Fibroblast of the aortic adventitia (primary cell): Measurements from ENCODE around the gene KIAA1217. TPM values are rescaled to one million over a fixed set of nuclear protein-coding genes. Genes with fewer than 3 reads are reported as not detected.

Experiments
- DNase-seq: peaks from one replicate; pipeline ENCODE4 v3.0.0-alpha.2; 2010; ENCODE audit warnings: low read depth
- H3K4me3 ChIP-seq: 2 replicates; pipeline ENCODE4 v1.5.1; 2011; ENCODE audit warnings: low read depth, mild to moderate bottlenecking, control low read depth, low read length, moderate library complexity
- CTCF ChIP-seq: IDR thresholded peaks from 2 replicates; pipeline ENCODE4 v1.5.1; 2011; ENCODE audit warnings: mild to moderate bottlenecking, low read length, control low read depth, inconsistent platforms; ENCODE audit not compliant: insufficient read depth
- total RNA-seq: library from RNA; depleted of rRNA; stranded (reverse); fragments of >200 nt; gene quantifications from 2 replicates; pipeline ENCODE4 v1.2.3, GENCODE V29; 2012; ENCODE audit warnings: low replicate concordance

Gene KIAA1217
- total RNA-seq, 1 donor, result 12.5 TPM

DNA sequence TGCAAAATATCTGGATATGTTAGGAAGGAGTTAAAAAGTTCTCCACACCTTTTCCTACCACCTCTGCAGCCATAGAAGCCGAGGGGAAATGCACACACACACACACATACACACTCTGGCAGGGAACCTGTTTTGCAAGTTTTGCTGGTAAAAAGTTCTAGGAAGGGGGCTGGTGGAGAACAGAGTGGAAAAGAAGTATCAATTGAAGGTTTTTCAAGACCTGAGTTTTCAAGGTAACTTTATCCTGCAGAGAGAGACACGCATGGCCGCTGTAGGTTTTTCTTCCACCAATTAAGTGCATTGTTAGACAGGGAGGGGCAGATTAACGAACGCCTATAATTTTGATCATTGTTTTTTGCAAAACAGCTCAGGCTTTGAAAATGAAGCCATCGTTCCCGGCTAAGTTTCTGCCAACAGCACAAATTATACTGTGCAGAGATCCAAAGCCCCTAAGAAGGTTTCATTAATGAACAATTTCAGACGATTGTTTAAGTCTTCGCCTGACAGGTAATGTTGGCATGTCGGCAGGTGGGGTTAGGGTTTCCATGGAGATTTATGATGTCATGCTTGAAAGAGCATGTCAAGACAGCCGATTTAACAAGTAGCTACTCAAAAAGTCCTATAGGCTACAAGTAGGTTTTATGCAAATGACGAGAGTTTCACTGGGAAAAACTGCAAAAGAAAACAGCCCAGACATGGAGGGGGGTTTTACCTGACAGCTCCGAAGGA lies 29.7 kb downstream of the KIAA1217 start:
- no peak for TF ChIP-seq CTCF
- no peak overlapping the region for H3K4me3 ChIP-seq
- no peak for DNase-seq

DNA sequence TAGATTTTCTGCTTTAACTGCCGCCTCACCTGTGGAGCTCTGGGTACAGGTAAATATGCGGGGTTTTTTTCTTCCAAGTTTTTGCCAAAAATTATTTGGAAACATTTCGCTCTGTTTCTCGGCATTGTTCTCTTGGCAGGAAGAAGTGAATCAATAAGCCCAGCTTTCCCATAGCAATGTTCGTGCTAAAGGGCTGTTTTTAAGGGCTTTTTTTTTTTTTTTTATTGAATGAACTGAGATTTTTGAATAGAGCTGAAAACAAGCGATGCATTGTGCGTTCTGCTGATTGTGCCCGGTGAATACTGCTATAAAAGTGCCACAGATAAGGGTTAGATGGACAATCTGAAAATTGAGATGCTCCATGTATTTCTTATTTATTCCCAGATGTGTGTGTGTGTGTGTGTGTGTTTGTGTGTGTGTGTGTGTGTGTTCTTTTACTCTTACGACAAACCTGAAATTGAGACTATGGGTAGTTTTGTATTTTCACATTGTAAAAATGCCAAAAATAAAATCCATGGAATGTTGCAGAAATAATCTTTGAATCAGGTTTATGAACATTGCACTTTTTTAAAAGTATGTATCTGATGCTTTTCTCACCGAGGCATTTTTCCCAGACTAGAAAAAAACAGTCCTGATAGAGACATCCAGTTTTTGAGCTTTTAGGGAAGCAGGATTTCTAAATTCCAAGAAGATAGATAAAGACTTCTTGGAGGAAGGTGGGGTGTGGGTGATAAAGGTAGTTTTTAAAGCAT lies 30.5 kb downstream of the KIAA1217 start:
- H3K4me3 ChIP-seq, result no peak overlapping the region
- TF ChIP-seq CTCF, result no peak
- peak; percentile 30 for DNase-seq

DNA sequence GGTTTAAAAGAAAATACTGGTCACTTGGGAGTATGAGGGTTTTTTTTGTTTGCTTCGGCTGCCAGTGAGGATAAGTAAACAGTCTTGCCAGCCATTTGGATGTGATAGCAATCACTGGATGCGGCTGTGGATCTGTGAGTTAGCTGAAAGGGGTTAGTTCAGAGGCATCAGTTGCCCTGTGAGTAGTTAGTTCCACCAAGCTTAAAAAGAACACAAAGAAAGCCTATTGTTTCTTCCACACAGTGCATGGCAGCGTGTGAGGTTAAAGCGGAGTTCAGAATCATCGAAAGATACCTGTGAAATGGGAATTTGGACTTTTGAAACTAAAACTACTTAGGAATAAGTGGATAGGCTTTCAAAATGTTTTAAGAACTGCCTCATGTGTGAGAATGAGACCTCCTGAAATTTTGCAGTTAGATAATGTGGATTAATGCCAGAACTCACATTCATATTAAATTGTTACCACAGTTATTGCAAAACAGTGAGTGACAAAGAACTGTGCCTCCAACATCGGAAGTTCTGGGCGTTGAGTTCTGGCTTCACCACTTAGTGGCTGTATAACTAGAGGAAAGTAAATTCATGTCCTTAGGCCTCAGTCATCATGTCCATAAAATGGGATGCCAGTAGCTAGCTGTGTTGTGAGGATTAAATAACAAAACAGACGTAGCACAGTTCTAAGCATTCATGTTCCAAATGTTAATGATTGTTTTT lies 31.3 kb downstream of the KIAA1217 start:
- peak; percentile 62 for DNase-seq
- no peak overlapping the region for H3K4me3 ChIP-seq
- TF ChIP-seq CTCF, result no peak

- no peak overlapping the region for H3K4me3 ChIP-seq
- DNase-seq, result peak; percentile 12
- no peak for TF ChIP-seq CTCF
Observed at GRCh38 chr10:24241536-24242040, 32.6 kb downstream of the KIAA1217 start.

GRCh38 chr10:24242562-24242961 lies 33.6 kb downstream of the KIAA1217 start:
- DNase-seq, result no peak
- TF ChIP-seq CTCF, result no peak
- no peak overlapping the region for H3K4me3 ChIP-seq

- no peak overlapping the region for H3K4me3 ChIP-seq
- TF ChIP-seq CTCF, result no peak
Observed at GRCh38 chr10:24246365-24246764, 37.4 kb downstream of the KIAA1217 start.

More at GRCh38 chr10:24246365-24246764, 37.4 kb downstream of the KIAA1217 start:
- no peak for DNase-seq
